Germinal center (tissue), 1 donor: ENCODE data around the gene TOM1L2.
A peak's percentile ranks its signal among the peaks of the same experiment; 100 is the strongest.
"Not testable (repeated sequence)": the region's sequence is repeated elsewhere in the genome, so short reads cannot be mapped to it uniquely, and the experiment has no call there.

ENCODE experiments used
- DNase-seq: peaks from one replicate; pipeline ENCODE4 v3.0.0; 2012; ENCODE audit warnings: mixed read lengths, low spot score

Gene TOM1L2

GRCh38 chr17:17922070-17922614 is 50.1 kb downstream of the TOM1L2 start:
- no peak for DNase-seq

GRCh38 chr17:17921192-17922069 is 50.8 kb downstream of the TOM1L2 start:
- no peak for DNase-seq

- DNase-seq, result peak; percentile 71
Measured at GRCh38 chr17:17919169-17920107, 52.8 kb downstream of the TOM1L2 start.

- no peak for DNase-seq
Measured at GRCh38 chr17:17917394-17917793, 54.8 kb downstream of the TOM1L2 start.

GRCh38 chr17:17915183-17915582 is 57.0 kb downstream of the TOM1L2 start:
- no peak for DNase-seq

GRCh38 chr17:17913695-17914332 is 58.4 kb downstream of the TOM1L2 start:
- no peak for DNase-seq

GRCh38 chr17:17912336-17912735 is 59.9 kb downstream of the TOM1L2 start:
- not testable (repeated sequence) for DNase-seq

GRCh38 chr17:17911001-17911613 is 61.1 kb downstream of the TOM1L2 start:
- DNase-seq, result no peak

GRCh38 chr17:17910060-17910459 is 62.1 kb downstream of the TOM1L2 start:
- no peak for DNase-seq

- no peak for DNase-seq
Measured at GRCh38 chr17:17909078-17909477, 63.1 kb downstream of the TOM1L2 start.

- DNase-seq, result no peak
Measured at GRCh38 chr17:17907469-17907868, 64.7 kb downstream of the TOM1L2 start.

GRCh38 chr17:17906418-17907215 is 65.6 kb downstream of the TOM1L2 start:
- no peak for DNase-seq

GRCh38 chr17:17905036-17905320 is 67.2 kb downstream of the TOM1L2 start:
- no peak for DNase-seq

- no peak for DNase-seq
Measured at GRCh38 chr17:17904166-17905035, 67.8 kb downstream of the TOM1L2 start.

- no peak for DNase-seq
Measured at GRCh38 chr17:17902877-17903276, 69.3 kb downstream of the TOM1L2 start.

GRCh38 chr17:17902376-17902775 is 69.8 kb downstream of the TOM1L2 start:
- DNase-seq, result no peak

GRCh38 chr17:17900615-17901520 is 71.3 kb downstream of the TOM1L2 start:
- DNase-seq, result no peak

- no peak for DNase-seq
Measured at GRCh38 chr17:17899486-17899885, 72.7 kb downstream of the TOM1L2 start.

GRCh38 chr17:17898673-17899072 is 73.5 kb downstream of the TOM1L2 start:
- no peak for DNase-seq
